ENCODE measurements around the gene AOC3. TPM values are rescaled to one million over a fixed set of nuclear protein-coding genes. Genes with fewer than 3 reads are reported as not detected.

The AOC3 gene
- total RNA-seq, 1 experiment from 2014 or later = 0.62 TPM

GRCh38 chr17:42806249-42806648, 44.8 kb upstream of the AOC3 start:
- no peaks in the 10 kb centered on the region for H3K4me1 ChIP-seq (ENCODE audit: insufficient read depth, low read length, poor library complexity, severe bottlenecking)
- ChIA-PET POLR2A (ENCODE audit: low non-redundant PET) (no interaction called here), CTCF (no interaction called here)
- BruUV-seq (replicated peaks) = no TSS peak
- DNase-seq (ENCODE audit: low spot score) = no peak
- H3K27ac ChIP-seq (ENCODE audit: low read depth, low read length, poor library complexity, severe bottlenecking) = no peak overlapping the region
- H3K9me3 ChIP-seq (ENCODE audit: low read depth, low read length, poor library complexity, severe bottlenecking) = no peaks in the 10 kb centered on the region
- no peaks in the 10 kb centered on the region for H3K36me3 ChIP-seq (ENCODE audit: insufficient read depth, low read length, poor library complexity, severe bottlenecking)
- TF ChIP-seq EZH2 (IDR thresholded peaks at IDR 0.05; ENCODE audit: borderline replicate concordance, low read depth, low read length, poor library complexity, severe bottlenecking) (no peak), CTCF (conservative IDR thresholded peaks at IDR 0.05; ENCODE audit: low read depth, low read length) (no peak)
- H3K4me3 ChIP-seq (ENCODE audit: low read depth, low read length, poor library complexity, severe bottlenecking) = no peak overlapping the region
- H3K27me3 ChIP-seq (replicated peaks; ENCODE audit: insufficient read depth, low read depth, low read length, poor library complexity) = no peaks in the 10 kb centered on the region
- intact Hi-C loops (cut with micrococcal nuclease; ENCODE audit: unreplicated experiment) = no loop called here

GRCh38 chr17:42809250-42809649, 41.7 kb upstream of the AOC3 start:
- no peaks in the 10 kb centered on the region for H3K9me3 ChIP-seq (ENCODE audit: low read depth, low read length, poor library complexity, severe bottlenecking)
- no TSS peak for BruUV-seq (replicated peaks)
- peaks cover 7% of the 10 kb centered on the region for H3K36me3 ChIP-seq (ENCODE audit: insufficient read depth, low read length, poor library complexity, severe bottlenecking)
- H3K27me3 ChIP-seq (replicated peaks; ENCODE audit: insufficient read depth, low read depth, low read length, poor library complexity) = no peaks in the 10 kb centered on the region
- no peak overlapping the region for H3K4me3 ChIP-seq (ENCODE audit: low read depth, low read length, poor library complexity, severe bottlenecking)
- DNase-seq (ENCODE audit: low spot score) = no peak
- H3K27ac ChIP-seq (ENCODE audit: low read depth, low read length, poor library complexity, severe bottlenecking) = no peak overlapping the region
- ChIA-PET CTCF (no interaction called here), POLR2A (ENCODE audit: low non-redundant PET) (no interaction called here)
- no peak for TF ChIP-seq CTCF (conservative IDR thresholded peaks at IDR 0.05; ENCODE audit: low read depth, low read length)
- intact Hi-C loops (cut with micrococcal nuclease; ENCODE audit: unreplicated experiment) = no loop called here
- no peaks in the 10 kb centered on the region for H3K4me1 ChIP-seq (ENCODE audit: insufficient read depth, low read length, poor library complexity, severe bottlenecking)

- BruUV-seq (replicated peaks) = no TSS peak
- no peak for TF ChIP-seq CTCF (conservative IDR thresholded peaks at IDR 0.05; ENCODE audit: low read depth, low read length)
- TF ChIP-seq EZH2 (IDR thresholded peaks at IDR 0.05; ENCODE audit: borderline replicate concordance, low read depth, low read length, poor library complexity, severe bottlenecking) = no peak
- POLR2A ChIA-PET (ENCODE audit: low non-redundant PET) = interaction anchor here (0.6 kb wide), 1 partner anchor 105 kb away, joined by 7 read pairs; no protein-coding TSS in a partner anchor
- intact Hi-C loops (cut with micrococcal nuclease; ENCODE audit: unreplicated experiment) = no loop called here
- Histone ChIP-seq H3K36me3 (ENCODE audit: insufficient read depth, low read length, poor library complexity, severe bottlenecking) (peaks cover 9% of the 10 kb centered on the region), H3K27me3 (replicated peaks; ENCODE audit: insufficient read depth, low read depth, low read length, poor library complexity) (no peaks in the 10 kb centered on the region), H3K4me3 (ENCODE audit: low read depth, low read length, poor library complexity, severe bottlenecking) (no peak overlapping the region), H3K9me3 (ENCODE audit: low read depth, low read length, poor library complexity, severe bottlenecking) (no peaks in the 10 kb centered on the region), H3K27ac (ENCODE audit: low read depth, low read length, poor library complexity, severe bottlenecking) (peak overlapping the region; percentile 76), H3K4me1 (ENCODE audit: insufficient read depth, low read length, poor library complexity, severe bottlenecking) (peaks cover 6% of the 10 kb centered on the region)
- CTCF ChIA-PET = interaction anchor here (1.4 kb wide), 1 partner anchor 9 kb away, joined by 3 read pairs; the partner anchor contains the start of gene BECN1
- DNase-seq (ENCODE audit: low spot score) = peak; percentile 84
These were observed 36.2 kb upstream of the AOC3 start for GRCh38 chr17:42814633-42815399.
